Caco-2 (cell line): ENCODE measurements around the gene DOCK4. TPM values are rescaled to one million over a fixed set of nuclear protein-coding genes. Genes with fewer than 3 reads are reported as not detected.

ENCODE experiments used
- BruUV-seq: library from RNA; stranded (reverse); fragments of 400-500 nt; replicated peaks from 2 replicates; lab custom pipeline; 2021; lab: Mats Ljungman, UMichigan
- CTCF ChIA-PET: fragments of 300-600 bp; sonication (Branson Sonifier 250); formaldehyde crosslinking; loops from one replicate; lab custom pipeline; 2022; ENCODE audit warnings: antibody characterized with exemption; lab: Charles Lee
- POLR2A ChIA-PET: fragments of 300-600 bp; sonication (Branson Sonifier 250); formaldehyde crosslinking; loops from one replicate; lab custom pipeline; 2022; ENCODE audit warnings: antibody characterized with exemption; lab: Charles Lee
- DNase-seq, 2 experiments: peaks; one replicate each; pipeline versions ENCODE4 v3.0.0 to v3.0.0-alpha.2; 2020 to 2022
- H3K27me3 ChIP-seq: replicated peaks from 2 replicates; pipeline ENCODE4 v1.6.0; 2011; ENCODE audit warnings: low read length; ENCODE audit not compliant: control insufficient read depth, insufficient read depth
- H3K36me3 ChIP-seq: 2 replicates; pipeline ENCODE4 v1.5.1; 2011; ENCODE audit warnings: low read length; ENCODE audit not compliant: control insufficient read depth, insufficient read depth
- H3K4me1 ChIP-seq: fragments of 250-450 bp; sonication (Bioruptor Pico); 2 replicates; pipeline ENCODE4 v1.5.1; 2020; ENCODE audit warnings: mild to moderate bottlenecking
- H3K4me3 ChIP-seq: 2 replicates; pipeline ENCODE4 v1.5.1; 2011; ENCODE audit warnings: low read depth, mild to moderate bottlenecking, control low read depth, low read length
- H3K9me3 ChIP-seq: fragments of 250-450 bp; sonication (Bioruptor Pico); 2 replicates; pipeline ENCODE4 v1.5.1; 2020; ENCODE audit warnings: mild to moderate bottlenecking, moderate library complexity
- H3K27ac Mint-ChIP-seq: one replicate; pipeline ENCODE4 v1.8.0; 2022; ENCODE audit warnings: mixed read lengths; ENCODE audit not compliant: unreplicated experiment
- H3K27me3 Mint-ChIP-seq: one replicate; pipeline ENCODE4 v1.8.0; 2022; ENCODE audit warnings: mixed read lengths; ENCODE audit not compliant: insufficient read depth, unreplicated experiment
- H3K36me3 Mint-ChIP-seq: one replicate; pipeline ENCODE4 v1.8.0; 2022; ENCODE audit warnings: mild to moderate bottlenecking, mixed read lengths; ENCODE audit not compliant: insufficient read depth, unreplicated experiment
- H3K4me1 Mint-ChIP-seq: one replicate; pipeline ENCODE4 v1.8.0; 2022; ENCODE audit warnings: low read depth, mixed read lengths; ENCODE audit not compliant: unreplicated experiment
- H3K4me3 Mint-ChIP-seq: one replicate; pipeline ENCODE4 v1.8.0; 2022; ENCODE audit warnings: mild to moderate bottlenecking, moderate library complexity, mixed read lengths; ENCODE audit not compliant: unreplicated experiment
- H3K9me3 Mint-ChIP-seq: one replicate; pipeline ENCODE4 v1.8.0; 2022; ENCODE audit warnings: mixed read lengths; ENCODE audit not compliant: unreplicated experiment
- CTCF ChIP-seq, 2 experiments: fragments of 200-600 bp in 1 of 2; IDR thresholded peaks; 1 replicate in 1 of 2; 2 replicates in 1 of 2; pipeline versions ENCODE4 v1.5.1 to v1.8.0; 2011 to 2022; ENCODE audit warnings: antibody characterized with exemption in 1 of 2, control low read depth in 1 of 2, inconsistent platforms in 1 of 2, low read depth in 1 of 2, low read length in 1 of 2, mild to moderate bottlenecking in 1 of 2, moderate library complexity in 1 of 2; ENCODE audit not compliant: insufficient read depth in 1 of 2, severe bottlenecking in 1 of 2, unreplicated experiment in 1 of 2
- intact Hi-C: fragments of 100-400 bp; cut with micrococcal nuclease; formaldehyde crosslinking; loops from one replicate; pipeline ENCODE4 v1.10.0; 2022; ENCODE audit not compliant: unreplicated experiment
- total RNA-seq: library from RNA; stranded (reverse); gene quantifications from 2 replicates; pipeline ENCODE4 v1.2.3, GENCODE V29; 2022

DOCK4 gene
- total RNA-seq, 1 experiment from 2014 or later, result 2.0 TPM

GRCh38 chr7:112207765-112208164 lies 1.6 kb upstream of the DOCK4 start:
- no peaks in the 10 kb centered on the region for H3K27me3 ChIP-seq
- TF ChIP-seq CTCF (IDR thresholded peaks at IDR 0.05; ENCODE audit: insufficient read depth in 1 of 2, low read depth in 1 of 2, low read length in 1 of 2, severe bottlenecking in 1 of 2, unreplicated experiment in 1 of 2), result no peak
- BruUV-seq, result no TSS peak
- ChIA-PET POLR2A (no interaction called here), CTCF (no interaction called here)
- peak overlapping the region; percentile 50 for H3K4me3 ChIP-seq
- H3K4me3 Mint-ChIP-seq, result peak overlapping the region; percentile 97
- intact Hi-C loops, result loop anchor here (2.0 to 5.0 kb wide), 5 partner anchors 45 to 461 kb away; no protein-coding TSS in a partner anchor
- H3K36me3 Mint-ChIP-seq, result peaks cover 16% of the 10 kb centered on the region
- H3K27me3 Mint-ChIP-seq, result peaks cover 7% of the 10 kb centered on the region
- no peaks in the 10 kb centered on the region for H3K36me3 ChIP-seq
- no peaks in the 10 kb centered on the region for H3K9me3 Mint-ChIP-seq
- peaks cover 25% of the 10 kb centered on the region for H3K4me1 Mint-ChIP-seq
- no peaks in the 10 kb centered on the region for H3K9me3 ChIP-seq
- no peak overlapping the region for H3K27ac Mint-ChIP-seq
- peaks cover 21% of the 10 kb centered on the region for H3K4me1 ChIP-seq
- no peak for DNase-seq

GRCh38 chr7:112206991-112207592 lies 893 bp upstream of the DOCK4 start:
- no peaks in the 10 kb centered on the region for H3K9me3 Mint-ChIP-seq

More at GRCh38 chr7:112206991-112207592, 893 bp upstream of the DOCK4 start:
- Mint-ChIP-seq H3K27ac (peak overlapping the region; percentile 93), H3K4me3 (peak overlapping the region; percentile 97), H3K4me1 (peaks cover 21% of the 10 kb centered on the region), H3K36me3 (peaks cover 16% of the 10 kb centered on the region), H3K27me3 (peaks cover 8% of the 10 kb centered on the region)
- Histone ChIP-seq H3K9me3 (no peaks in the 10 kb centered on the region), H3K27me3 (no peaks in the 10 kb centered on the region), H3K4me3 (peak overlapping the region; percentile 50), H3K36me3 (no peaks in the 10 kb centered on the region), H3K4me1 (peaks cover 14% of the 10 kb centered on the region)
- BruUV-seq, result TSS peak; percentile 70
- TF ChIP-seq CTCF (IDR thresholded peaks at IDR 0.05; ENCODE audit: insufficient read depth in 1 of 2, low read depth in 1 of 2, low read length in 1 of 2, severe bottlenecking in 1 of 2, unreplicated experiment in 1 of 2), result no peak
- POLR2A ChIA-PET, result no interaction called here
- CTCF ChIA-PET, result interaction anchor here (0.7 kb wide), 1 partner anchor 10 kb away, joined by 3 read pairs; no protein-coding TSS in a partner anchor
- peak in 1 of 2 experiments; percentile 16 for DNase-seq
- intact Hi-C loops, result loop anchor here (2.0 to 5.0 kb wide), 5 partner anchors 45 to 460 kb away; no protein-coding TSS in a partner anchor
